Stimulated activated CD8-positive, alpha-beta memory T cell treated with anti-CD3 and anti-CD28 coated beads, Interleukin-4, amount 100 ng/mL, for 48 hours (primary cell): ENCODE data around the gene TP53I13.

Experiments used
- DNase-seq: peaks from one replicate; pipeline ENCODE4 v3.0.0-alpha.2; 2020

TP53I13 gene

DNA sequence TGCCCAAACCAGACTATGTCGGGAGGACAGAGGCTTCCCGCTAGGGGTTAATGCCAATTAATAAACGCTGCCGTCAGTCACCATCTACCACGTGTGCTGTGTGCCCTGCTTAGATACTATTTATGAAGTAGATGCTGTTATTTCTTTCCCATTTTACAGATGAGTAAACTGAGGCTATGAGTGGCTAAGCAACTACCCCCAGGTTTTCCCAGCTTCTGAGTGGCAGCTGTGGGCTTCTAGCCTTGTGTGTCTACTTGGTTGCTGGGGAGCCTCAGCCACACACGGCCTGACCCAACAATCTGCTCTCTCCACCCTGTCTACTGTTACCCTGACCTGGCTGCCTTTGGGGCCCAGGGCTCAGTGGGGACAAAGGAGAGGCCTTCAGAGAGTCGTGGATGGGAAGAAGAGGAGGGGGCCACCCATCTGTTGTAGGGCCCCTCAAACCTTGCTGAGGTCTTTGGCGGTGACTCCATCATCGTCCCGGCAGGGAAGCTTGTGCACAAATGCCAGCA, 13.8 kb downstream of the TP53I13 start:
- DNase-seq = no peak

DNA sequence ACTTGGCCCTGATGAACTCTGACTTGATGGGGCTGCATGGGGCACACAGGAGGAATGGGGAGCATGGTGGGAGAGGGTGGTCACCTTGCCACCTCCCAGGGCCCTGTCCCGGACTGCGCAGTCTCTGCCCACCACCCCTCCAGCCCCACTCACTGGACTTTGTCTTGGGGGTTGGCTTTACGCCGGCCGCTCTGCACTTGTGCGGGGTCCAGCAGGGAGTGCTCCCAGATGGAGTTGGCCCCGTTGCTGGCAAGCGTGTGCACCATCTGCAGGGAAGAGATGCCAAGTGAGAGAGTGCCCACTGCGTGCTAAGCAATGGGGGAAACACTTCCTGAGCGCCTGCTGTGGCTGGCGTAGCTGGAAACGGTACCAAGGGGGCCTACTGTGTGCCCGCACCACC, 14.3 kb downstream of the TP53I13 start:
- no peak for DNase-seq

GRCh38 chr17:29583324-29584248, 15.1 kb downstream of the TP53I13 start:
- DNase-seq = no peak

GRCh38 chr17:29584452-29585079, 16.1 kb downstream of the TP53I13 start:
- DNase-seq = no peak

DNA sequence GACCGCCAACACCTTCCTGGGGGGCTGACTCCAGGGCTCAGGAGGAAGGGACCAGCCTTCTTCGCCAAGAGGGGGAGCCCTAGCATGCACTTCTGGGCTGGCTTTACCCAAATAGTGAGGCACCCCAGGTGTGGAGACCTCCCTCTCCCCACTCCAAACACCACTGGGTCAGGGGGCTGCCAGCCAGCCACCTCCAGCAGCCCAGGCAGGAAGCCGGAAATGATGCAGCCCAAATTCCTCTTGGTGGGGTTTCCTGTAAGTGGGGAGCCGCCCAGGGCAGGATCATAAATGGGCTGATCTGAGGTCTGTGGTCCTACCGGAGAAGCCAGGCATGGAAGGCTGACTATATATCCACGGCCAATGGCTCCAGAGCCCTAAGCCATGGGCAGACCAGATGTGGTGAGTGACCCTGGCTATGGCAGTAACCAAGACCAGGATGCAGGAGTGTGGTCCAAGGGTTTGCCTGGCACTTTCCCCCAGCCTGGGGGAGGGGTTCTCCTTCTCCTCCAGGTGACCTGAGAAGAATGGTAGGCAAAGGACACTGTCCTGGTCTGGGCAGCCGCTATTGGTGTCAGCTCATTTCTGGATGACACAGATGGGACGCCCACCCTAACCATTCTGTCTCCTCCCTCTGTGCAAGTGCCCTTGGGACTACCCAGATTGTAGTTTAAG, 16.7 kb downstream of the TP53I13 start:
- peak; percentile 47 for DNase-seq

- DNase-seq = no peak
Observed at GRCh38 chr17:29586676-29587469, 18.4 kb downstream of the TP53I13 start.

DNA sequence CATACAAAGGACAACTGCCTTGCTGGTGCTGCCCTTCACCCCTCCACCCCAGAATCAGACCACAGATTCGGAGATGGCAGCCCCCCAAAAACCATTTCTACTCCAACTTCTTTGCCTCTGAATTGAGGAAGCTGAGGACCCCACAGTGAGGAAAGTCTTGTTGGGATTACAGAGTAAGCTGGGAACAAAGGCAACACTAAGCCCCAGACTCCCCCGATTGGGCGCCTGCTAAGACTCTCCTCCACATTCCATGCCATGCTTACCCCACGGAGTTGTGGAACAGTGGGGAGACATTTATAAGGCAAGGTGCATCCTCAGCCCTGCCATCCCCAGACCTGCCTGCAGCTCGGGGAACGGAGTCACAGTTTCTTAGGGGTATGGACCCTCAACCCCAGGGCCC, 19.1 kb downstream of the TP53I13 start:
- no peak for DNase-seq

- DNase-seq = no peak
Observed at GRCh38 chr17:29588017-29588561, 19.6 kb downstream of the TP53I13 start.

DNA sequence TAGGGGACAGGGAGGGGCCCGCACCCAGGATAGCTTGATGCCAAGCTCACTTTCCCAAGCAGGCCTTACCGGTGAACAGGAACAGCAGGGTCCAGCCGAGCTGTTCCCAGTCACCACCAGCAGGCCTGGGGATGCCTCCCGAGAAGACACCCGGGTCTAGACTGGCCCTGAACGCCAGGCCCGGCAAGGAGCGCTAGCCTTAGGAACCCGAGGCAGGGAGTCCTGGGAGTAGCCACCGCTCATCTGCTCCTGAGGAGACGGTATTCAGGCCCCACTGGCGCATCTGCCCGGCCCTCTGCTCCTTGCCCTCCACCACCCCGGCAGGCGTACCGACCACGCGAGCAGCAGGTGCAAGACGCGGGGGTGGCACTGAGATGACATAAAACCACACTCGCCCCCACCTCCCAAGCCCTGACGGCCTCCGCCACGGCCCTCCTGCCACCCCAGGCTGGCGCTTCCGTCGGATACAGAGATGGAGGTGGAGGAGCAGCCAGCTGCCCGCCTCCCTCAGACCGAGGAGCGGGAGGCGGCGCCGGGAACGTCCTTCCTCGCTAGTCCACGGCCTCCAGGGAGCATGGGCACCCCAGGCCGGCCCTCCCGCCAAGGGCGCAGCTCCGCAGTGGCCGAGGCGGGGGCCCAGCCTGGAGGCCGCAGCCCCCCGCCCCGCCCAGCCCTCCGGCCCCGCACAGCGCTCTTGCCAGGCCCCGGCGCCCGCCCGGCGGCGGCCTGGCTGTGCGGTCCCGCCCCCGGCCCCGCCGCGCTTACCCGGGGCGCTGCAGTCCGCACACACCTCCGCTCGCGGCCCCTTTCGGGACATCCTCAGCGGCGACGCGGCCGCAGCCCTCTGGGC, 20.3 kb downstream of the TP53I13 start:
- peak; percentile 69 for DNase-seq

DNA sequence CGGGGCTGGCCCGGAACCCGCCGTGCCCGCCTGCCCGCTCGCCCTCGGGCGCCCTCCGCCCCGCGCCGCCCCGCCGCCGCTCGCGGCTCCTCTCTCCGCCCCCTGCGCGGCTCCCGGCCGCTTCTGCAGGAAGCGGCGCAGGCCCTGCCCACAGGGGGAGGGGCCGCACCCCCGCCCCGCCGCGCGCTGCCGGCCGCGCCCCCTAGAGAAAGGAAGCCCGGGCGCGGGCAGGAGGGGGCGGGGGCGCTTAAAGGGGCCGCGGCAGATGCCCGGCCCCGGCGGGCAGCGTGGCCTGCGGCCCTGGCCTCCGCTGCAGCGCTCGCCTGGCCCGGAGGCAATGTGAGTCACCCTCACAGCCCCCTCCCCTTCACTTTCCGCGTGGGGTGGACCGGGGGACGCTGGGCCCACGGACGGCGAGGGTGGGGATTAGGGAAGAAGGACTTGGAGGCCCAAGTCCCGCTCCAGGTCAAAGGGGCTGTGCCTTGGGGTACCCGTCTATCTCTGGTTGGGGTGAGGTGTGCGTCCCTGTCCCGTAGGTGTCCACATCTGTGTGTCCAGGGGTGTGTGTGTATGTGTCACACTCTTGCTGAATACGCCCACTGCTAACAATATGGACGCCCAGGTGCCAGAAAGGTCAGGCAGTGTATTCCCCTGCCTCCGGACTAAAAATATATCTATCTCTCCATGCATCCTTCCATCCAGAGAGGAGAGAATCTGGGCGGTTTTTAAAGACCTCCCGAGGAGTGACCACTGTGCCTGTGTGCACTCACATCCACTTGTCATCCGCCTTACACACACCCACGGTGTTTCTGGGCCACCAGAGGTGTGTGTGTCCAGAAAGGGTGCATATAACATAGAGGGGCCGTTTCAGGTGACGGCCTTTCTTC, 21.3 kb downstream of the TP53I13 start, which contains the start of gene GIT1:
GIT1 (minus strand) TSS at position 125 of the 887 bp plus-strand sequence. CDS start 270 bp downstream, outside the sequence.
- peak; percentile 84 for DNase-seq

GRCh38 chr17:29590411-29591145, 22.1 kb downstream of the TP53I13 start:
- DNase-seq = peak; percentile 54

DNA sequence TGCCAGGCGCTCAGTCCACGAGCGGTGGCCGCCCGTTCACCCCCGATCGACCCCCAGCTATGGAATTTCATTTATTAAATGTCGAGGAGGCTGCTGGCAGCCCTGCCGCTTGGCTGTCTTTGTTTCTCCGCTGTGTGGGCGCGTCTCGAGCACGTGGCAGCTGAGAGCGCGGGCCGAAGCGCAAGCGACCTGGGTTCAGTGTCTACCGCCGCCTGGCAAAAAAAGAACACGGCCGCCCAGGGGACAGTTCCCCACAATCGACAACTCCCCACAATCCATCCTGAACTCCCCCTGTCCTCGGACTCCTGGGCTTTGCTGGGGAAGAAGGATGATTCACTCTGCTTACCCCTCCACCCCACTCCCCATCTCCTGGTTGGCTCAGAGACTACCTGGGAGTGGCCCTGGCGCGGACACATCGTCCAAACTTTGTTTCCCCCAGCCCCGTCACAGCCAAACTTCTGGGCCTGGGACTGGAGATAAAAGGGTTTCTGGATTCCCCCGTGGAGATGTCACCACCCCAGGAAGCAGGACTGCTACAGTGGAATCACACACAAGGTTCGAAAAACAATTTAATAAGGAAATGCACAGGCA, 22.7 kb downstream of the TP53I13 start:
- DNase-seq = peak; percentile 70

DNA sequence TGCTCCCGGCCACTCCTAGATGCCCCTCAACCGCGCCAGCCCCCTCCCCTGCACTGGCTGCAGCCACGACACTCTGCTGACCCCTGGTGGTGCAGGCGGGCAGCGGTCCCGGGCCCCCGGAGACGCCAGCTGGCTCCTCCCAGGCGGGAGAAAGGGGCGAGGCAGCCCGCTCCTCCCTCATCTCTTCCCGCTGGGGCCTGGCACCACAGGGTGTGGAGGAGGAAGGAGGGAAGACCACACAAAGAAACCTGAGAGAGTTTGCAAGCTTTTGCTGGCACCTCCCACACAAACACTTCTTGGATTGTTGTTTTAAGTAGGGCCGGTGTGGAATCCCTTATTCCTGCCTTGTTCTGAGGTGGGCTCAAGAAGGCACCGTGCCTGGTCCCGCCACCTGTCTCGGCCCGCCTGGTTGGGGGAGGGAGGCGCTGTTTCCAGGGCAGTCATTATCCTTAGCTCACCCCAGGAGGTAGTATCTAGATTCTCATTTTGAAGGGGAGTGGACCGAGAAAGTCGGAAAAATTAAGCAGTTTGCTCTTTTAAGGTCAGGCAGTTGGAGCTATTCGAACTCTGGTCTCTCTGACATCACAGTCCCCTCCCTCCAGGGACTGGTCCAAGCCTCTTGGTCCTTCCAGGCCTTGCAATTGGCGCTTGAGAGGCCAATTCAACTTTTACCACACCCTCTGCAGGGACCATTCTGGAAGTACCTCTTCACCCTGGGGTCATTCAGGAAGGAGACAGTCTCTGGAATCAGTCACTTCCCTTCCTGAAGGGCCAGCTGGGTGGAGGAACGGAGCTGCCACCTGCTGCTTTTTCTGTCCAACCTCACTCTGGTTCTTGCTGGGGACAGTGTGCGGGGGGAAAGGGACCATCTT, 23.5 kb downstream of the TP53I13 start:
- peak; percentile 93 for DNase-seq

- DNase-seq = peak; percentile 74
Observed at GRCh38 chr17:29592850-29593551, 24.5 kb downstream of the TP53I13 start, which contains the start of gene ANKRD13B. Gene ANKRD13B (plus strand): TSS chr17:29593132. CDS start chr17:29593622, 490 bp downstream.

- DNase-seq = peak; percentile 55
Observed at GRCh38 chr17:29593591-29594518, 25.4 kb downstream of the TP53I13 start.
